ENCODE results near the gene SMIM11.
"Not testable (repeated sequence)": the region's sequence is repeated elsewhere in the genome, so short reads cannot be mapped to it uniquely, and the experiment has no call there.

The SMIM11 gene

GRCh38 chr21:34427339-34427738, 52.0 kb downstream of the SMIM11 start:
- not testable (repeated sequence) for DNase-seq

- not testable (repeated sequence) for DNase-seq
Observed at GRCh38 chr21:34428441-34428840, 53.1 kb downstream of the SMIM11 start.

GRCh38 chr21:34429710-34430109, 54.4 kb downstream of the SMIM11 start:
- DNase-seq, result not testable (repeated sequence)
